SU-DHL-6 (cell line): Measurements from ENCODE around the gene CCDC9B.

Experiments used
- CTCF ChIP-seq: fragments of 200-600 bp; sonication (generic); IDR thresholded peaks from one replicate; pipeline ENCODE4 v1.5.1; 2017; ENCODE audit warnings: antibody characterized with exemption, mild to moderate bottlenecking, low read length, moderate library complexity; ENCODE audit not compliant: insufficient read depth, poor library complexity, severe bottlenecking
- EZH2phosphoT487 ChIP-seq: fragments of 200-600 bp; sonication (generic), shearing (Covaris generic); conservative IDR thresholded peaks from 2 replicates; pipeline ENCODE4 v1.6.1; 2018; ENCODE audit warnings: mild to moderate bottlenecking, antibody characterized with exemption, low read length, moderate library complexity, mixed read lengths

- TF ChIP-seq CTCF: no peak
- no peak for TF ChIP-seq EZH2phosphoT487
Observed at GRCh38 chr15:40316931-40317330, 23.8 kb downstream of the CCDC9B start.
